Measurements from ENCODE around the gene KLC4.
"Not testable (repeated sequence)": the region's sequence is repeated elsewhere in the genome, so short reads cannot be mapped to it uniquely, and the experiment has no call there.

KLC4 gene

DNA sequence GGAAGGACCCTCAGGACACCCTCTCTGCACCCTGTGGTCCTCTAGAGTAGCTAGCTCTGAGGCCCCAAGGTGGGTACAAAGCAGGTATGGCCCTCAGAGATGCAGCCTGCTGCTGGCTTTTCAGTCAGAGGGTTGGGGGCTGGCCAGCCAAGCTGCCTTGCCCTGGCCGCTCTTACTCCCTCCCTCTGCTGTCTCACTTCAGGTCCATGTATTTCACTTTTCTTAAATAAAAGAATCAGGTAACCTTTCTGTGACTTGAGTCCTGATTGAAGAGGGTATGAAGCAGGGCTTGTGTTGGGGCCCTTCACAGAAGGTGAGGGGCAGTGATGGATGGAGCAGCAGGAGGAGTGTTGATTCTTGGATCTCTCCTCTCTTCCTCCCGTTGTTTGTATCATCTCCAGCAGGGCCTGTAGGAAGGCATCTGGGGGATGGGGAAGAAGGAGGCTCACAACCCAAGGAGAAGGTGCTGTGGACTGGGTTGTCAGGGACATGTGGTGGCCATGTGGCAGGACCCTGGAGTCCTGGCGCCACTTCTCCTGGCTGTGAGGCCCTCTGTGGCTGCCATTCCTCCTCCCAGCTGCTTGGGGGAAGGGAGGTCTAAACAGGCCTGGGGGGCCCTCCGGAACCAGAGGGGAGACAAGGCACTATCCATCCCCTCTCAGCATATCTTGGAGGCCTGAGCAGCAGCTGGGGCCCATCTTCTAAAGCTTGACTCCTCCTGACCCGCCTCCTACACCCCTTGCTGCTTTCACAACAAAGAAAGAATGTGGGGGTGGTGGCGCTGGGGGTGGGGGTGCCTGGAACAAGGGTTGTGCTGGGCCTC is 15.6 kb downstream of the KLC4 start:
- no peak for DNase-seq

DNA sequence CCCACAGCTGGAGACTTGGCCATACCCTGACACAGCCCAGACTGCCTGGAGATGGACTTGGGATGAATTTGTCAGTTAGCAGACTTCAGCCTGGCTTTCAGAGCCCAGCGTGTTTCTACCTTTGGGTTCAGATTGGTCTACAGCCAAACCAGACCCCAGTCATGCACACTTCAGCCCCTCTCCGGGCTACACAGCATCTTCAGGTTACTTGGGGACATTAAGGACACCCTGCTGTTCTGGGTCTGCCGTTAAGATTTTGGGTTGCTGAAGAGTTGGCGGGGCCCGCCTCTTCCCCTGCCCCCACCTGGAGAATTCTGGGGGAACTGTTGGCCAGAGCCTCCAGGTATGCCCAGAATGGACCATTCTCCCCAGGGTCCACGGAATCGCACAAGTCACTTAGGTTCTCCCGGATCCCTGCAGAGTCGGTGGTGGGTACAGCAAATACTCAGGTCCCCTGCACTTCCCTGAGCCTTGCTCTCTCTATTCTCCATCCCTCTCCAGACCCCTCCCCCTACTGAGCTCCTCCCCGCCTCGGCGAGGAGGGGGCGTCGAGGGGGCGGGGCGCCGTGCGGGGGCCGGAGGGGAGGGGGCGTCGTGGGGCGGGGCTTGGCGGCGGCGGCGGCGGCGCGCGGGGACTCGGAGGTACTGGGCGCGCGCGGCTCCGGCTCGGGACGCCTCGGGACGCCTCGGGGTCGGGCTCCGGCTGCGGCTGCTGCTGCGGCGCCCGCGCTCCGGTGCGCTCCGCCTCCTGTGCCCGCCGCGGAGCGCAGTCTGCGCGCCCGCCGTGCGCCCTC is 16.4 kb downstream of the KLC4 start, which contains the start of gene PTK7:
Gene PTK7, plus strand, starts transcription at position 645 of the 794 bp plus-strand sequence. CDS start 175 bp downstream, outside the sequence.
- peak; percentile 58 for DNase-seq

GRCh38 chr6:43076464-43077332 is 17.3 kb downstream of the KLC4 start:
- peak; percentile 15 for DNase-seq

GRCh38 chr6:43077333-43077809 is 17.9 kb downstream of the KLC4 start:
- no peak for DNase-seq

GRCh38 chr6:43077981-43078511 is 18.6 kb downstream of the KLC4 start:
- DNase-seq: no peak

- DNase-seq: no peak
Observed at GRCh38 chr6:43078691-43079090, 19.3 kb downstream of the KLC4 start.

GRCh38 chr6:43081043-43081442 is 21.6 kb downstream of the KLC4 start:
- DNase-seq: no peak

- DNase-seq: not testable (repeated sequence)
Observed at GRCh38 chr6:43081922-43082321, 22.5 kb downstream of the KLC4 start.

GRCh38 chr6:43082806-43083655 is 23.6 kb downstream of the KLC4 start:
- DNase-seq: no peak

DNA sequence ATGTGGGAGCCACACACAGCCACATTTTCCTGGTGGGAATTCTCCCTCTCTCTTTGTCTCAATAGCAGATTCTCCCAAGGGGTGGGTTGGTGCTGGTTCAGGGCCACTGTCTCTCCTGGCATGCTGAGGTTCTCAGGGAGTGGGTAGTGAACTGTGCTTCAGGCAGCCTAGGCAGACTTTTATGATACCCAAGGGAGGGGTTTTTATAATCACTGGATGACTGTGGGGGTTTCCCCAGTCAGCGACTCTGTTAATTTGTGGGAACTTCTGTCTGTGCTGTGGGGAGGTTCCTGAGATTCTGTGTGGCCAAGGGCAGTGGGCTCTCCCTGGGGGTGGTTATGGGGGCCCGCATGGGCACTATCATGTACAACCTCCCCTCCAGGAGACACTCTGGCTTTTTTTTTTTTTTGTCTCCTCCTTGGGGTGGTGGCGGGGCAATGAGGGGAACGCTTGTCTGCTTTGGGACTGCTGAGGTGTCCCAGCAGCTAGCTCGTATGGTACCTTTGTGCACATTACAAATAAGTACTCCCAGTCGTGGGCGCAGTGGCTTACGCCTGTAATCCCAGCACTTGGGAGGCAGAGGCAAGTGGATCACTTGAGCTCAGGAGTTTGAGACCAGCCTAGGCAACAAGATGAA is 26.7 kb downstream of the KLC4 start:
- DNase-seq: no peak

DNA sequence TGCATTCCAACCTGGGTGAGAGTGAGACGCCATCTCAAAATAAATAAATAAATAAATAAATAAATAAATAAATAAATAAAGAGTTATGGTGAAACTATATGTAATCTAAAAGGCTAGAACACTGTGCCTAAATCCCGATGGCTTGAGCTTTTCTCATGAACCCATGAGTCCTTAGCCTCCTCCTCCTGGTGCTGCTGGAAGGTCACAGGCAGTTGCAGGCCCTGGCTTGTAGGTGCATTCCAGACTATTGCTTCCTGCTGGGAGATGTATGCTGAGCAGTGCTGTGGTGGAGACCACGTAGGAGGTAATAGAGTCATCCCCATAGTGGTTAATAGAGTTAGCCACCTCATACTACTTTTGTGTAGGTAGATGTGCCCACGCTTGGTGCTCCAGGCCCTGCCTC is 29.2 kb downstream of the KLC4 start:
- no peak for DNase-seq

DNA sequence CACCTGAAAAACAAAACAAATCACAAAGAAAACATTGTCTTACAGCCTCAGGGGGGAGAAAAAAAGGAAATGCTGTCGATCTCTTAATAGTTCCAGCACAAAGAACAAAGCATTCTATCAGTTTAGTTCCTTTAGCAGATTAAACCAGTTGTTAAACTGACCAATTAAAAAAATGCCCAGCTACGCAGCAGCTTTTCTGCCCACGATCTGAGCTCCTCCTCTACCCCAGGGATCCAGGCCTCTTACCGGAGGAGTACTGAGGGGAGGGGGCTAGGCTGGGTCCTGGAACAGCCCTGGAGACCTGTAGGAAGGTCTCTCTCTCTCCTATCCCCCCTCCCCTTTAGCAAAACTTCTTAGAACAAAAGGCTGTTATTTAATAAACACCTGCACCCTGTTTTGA is 30.0 kb downstream of the KLC4 start:
- no peak for DNase-seq

DNA sequence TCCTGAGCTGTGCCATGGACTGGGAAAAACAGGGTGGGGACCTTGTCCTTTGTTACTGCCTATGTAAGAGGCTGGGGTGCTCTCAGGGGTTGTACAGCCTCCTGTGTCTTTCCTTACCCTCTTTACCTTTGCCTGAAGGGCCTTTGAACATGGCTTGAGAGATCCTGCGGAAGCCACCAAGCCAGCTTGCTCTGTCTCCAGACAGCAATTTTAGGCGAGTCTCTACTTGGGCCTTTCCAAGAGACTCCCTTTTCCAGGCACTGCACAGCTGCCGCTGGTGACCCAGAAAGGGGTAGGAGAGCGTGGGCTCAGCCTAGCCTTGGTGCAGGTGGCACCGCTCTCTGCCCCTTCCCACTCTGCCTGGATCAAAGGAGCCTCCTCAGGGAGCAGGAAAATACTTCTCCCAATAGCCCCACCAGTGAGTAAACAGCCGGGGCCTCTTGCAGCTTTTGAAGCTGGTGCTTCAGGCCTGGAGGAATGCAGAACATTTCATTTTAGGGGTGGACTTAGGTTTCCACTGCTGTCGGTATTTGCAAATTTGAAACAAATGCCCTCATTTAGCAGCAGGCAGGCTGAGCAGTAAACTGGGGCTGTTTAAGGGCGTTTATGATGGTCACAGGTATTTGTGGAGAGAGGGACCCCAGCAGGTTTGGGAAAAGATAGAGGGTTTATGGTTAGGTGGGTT is 30.6 kb downstream of the KLC4 start:
- no peak for DNase-seq

- no peak for DNase-seq
Observed at GRCh38 chr6:43090559-43090956, 31.1 kb downstream of the KLC4 start.

DNA sequence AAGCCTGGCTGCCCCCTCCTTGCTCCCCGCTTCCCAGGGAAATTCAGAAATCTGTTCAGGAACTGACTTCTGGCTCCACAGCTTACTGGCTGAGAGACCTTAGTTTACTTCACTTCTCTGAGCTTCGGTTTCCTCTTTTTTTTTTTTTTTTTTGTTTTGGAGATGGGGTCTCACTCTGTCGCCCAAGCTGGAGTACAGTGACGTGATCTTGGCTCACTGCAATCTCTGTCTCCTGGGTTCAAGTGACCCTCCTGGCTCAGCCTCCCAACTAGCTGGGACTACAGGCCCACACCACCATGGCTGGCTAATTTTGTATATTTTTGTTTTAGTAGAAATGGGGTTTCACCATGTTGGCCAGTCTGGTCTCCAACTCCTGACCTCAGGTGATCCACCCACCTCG is 31.6 kb downstream of the KLC4 start:
- no peak for DNase-seq

GRCh38 chr6:43091436-43091991 is 32.1 kb downstream of the KLC4 start:
- DNase-seq: no peak

GRCh38 chr6:43092635-43093034 is 33.2 kb downstream of the KLC4 start:
- no peak for DNase-seq

DNA sequence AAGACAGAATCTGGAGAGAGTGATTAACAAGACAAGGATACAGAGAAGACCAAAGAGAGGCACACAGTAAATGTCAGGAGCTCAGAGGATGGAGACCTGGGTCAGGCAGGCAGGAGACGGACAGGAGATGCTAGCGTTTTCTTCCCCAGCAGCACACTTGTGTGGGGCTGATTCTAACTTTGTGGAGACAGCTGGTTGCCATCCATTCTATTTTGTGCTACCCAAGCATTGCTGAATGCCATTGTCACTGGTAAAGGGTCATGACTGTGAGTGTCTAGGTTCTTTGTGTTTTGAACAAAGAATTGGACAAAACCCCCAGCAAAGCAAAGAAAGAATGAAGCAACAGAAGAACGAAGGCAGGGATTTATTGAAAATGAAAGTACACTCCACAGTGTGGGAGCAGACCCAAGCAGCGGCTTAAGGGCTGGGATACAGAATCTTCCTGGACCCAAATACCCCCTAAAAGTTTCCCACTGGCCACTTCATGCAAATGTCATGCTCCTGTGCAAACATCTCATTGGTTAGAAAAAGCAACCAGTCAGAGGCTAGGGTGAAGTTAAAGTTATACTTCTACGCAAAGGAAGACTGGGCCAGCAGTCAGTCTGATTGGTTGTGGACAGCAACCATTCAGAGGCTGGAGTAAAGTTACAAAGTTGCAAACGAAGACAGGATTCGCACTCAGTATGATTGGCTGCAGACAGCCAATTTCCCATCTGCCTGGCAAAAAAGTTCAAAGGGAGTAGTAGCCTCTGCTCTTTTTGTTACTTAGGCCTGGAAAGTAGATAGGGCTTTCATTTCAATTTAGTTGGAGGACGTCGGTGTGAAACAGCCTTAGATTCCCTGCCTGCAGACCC is 34.2 kb downstream of the KLC4 start:
- no peak for DNase-seq

DNA sequence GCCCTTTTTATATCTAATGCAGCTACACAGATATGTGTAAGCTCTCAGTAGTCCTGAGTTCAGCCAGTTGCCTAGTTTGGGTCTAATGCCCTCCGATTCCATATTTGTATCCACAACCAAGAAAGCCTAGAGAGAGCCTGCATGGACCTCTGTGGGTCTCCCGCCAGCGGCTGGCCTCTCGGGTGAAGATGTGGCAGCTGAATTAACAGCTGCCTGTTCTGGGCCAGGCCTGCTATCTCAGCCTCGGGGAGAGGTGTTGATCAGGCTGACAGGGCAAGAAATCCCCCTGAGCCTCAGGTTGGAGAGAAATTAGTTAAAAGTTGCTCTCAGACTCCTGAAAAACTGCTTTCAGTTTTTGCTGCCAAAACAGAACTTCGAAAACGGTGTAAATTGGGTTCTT is 36.5 kb downstream of the KLC4 start:
- no peak for DNase-seq

Measured in NCI-H1694 treated with DMSO at 0.1 percent for 48 hours (cell line).